NB4 (cell line): Measurements from ENCODE around the gene FZR1.

ENCODE experiments used
- DNase-seq: peaks from one replicate; pipeline ENCODE4 v3.0.0; 2010; ENCODE audit warnings: low read depth
- H3K4me3 ChIP-seq: one replicate; pipeline ENCODE4 v1.5.1; 2011; ENCODE audit warnings: mild to moderate bottlenecking, low read depth, low read length, moderate library complexity
- CTCF ChIP-seq: IDR thresholded peaks from one replicate; pipeline ENCODE4 v1.5.1; 2012; ENCODE audit warnings: low read depth, low read length
- MAX ChIP-seq: IDR thresholded peaks from 2 replicates; pipeline ENCODE4 v1.6.1; 2011; ENCODE audit warnings: low read depth, low read length
- MYC ChIP-seq: IDR thresholded peaks from 2 replicates; pipeline ENCODE4 v1.6.1; 2011; ENCODE audit warnings: low read depth, low read length
- POLR2A ChIP-seq: IDR thresholded peaks from 2 replicates; pipeline ENCODE4 v1.6.1; 2011; ENCODE audit warnings: mild to moderate bottlenecking; ENCODE audit not compliant: insufficient read length; ENCODE audit errors: extremely low read depth

FZR1 gene

GRCh38 chr19:3518659-3519058, 12.5 kb downstream of the FZR1 start:
- no peak overlapping the region for H3K4me3 ChIP-seq
- no peak for DNase-seq
- TF ChIP-seq POLR2A = no peak
- no peak for TF ChIP-seq CTCF
- TF ChIP-seq MYC = no peak
- no peak for TF ChIP-seq MAX

GRCh38 chr19:3519126-3519525, 13.0 kb downstream of the FZR1 start:
- H3K4me3 ChIP-seq = no peak overlapping the region
- DNase-seq = no peak
- TF ChIP-seq POLR2A (no peak), CTCF (no peak), MAX (no peak), MYC (no peak)

- no peak for TF ChIP-seq MYC
- TF ChIP-seq MAX = no peak
- TF ChIP-seq POLR2A = no peak
- TF ChIP-seq CTCF = no peak
- no peak overlapping the region for H3K4me3 ChIP-seq
- DNase-seq = no peak
Measured at GRCh38 chr19:3520166-3521103, 14.3 kb downstream of the FZR1 start.

GRCh38 chr19:3521104-3521445, 15.0 kb downstream of the FZR1 start:
- TF ChIP-seq MYC (no peak), MAX (no peak), CTCF (no peak), POLR2A (no peak)
- no peak overlapping the region for H3K4me3 ChIP-seq
- no peak for DNase-seq

- H3K4me3 ChIP-seq = no peak overlapping the region
- no peak for DNase-seq
- no peak for TF ChIP-seq MYC
- TF ChIP-seq MAX = no peak
- TF ChIP-seq CTCF = no peak
- TF ChIP-seq POLR2A = no peak
Measured at GRCh38 chr19:3522421-3523360, 16.6 kb downstream of the FZR1 start.
